IMR-90 (cell line): ENCODE results near the gene CIART. TPM values are rescaled to one million over a fixed set of nuclear protein-coding genes. Genes with fewer than 3 reads are reported as not detected.

Experiments used
- ATAC-seq: fragments of 200-7000 bp; cut with Tn5 transposase; 2 replicates; pipeline ENCODE4 v1.9.1; 2020; ENCODE audit warnings: low read depth, mild to moderate bottlenecking, moderate library complexity
- BruUV-seq: library from RNA; stranded (reverse); fragments of 400-500 nt; replicated peaks from 2 replicates; lab custom pipeline; 2021; lab: Mats Ljungman, UMichigan
- CTCF ChIA-PET: fragments of 300-600 bp; formaldehyde crosslinking; extraction: SDS; loops from one replicate; lab custom pipeline; 2021; ENCODE audit warnings: antibody characterized with exemption; lab: Yijun Ruan, JAX
- POLR2A ChIA-PET: fragments of 300-600 bp; sonication (Branson Sonifier 250); formaldehyde crosslinking; loops from one replicate; lab custom pipeline; 2022; ENCODE audit warnings: antibody characterized with exemption; ENCODE audit not compliant: unreplicated experiment; lab: Charles Lee
- DNase-seq: peaks from one replicate; pipeline ENCODE4 v3.0.0; 2013
- H2AFZ ChIP-seq: replicated peaks from 2 replicates; pipeline ENCODE3; 2013; ENCODE audit warnings: low read length, mild to moderate bottlenecking; ENCODE audit not compliant: poor library complexity
- H2AK5ac ChIP-seq: 2 replicates; pipeline ENCODE4 v1.6.1; 2013; ENCODE audit warnings: low read depth, low read length, inconsistent platforms
- H2AK9ac ChIP-seq: replicated peaks from 2 replicates; pipeline ENCODE3; 2013; ENCODE audit warnings: mild to moderate bottlenecking, low read depth, low read length, moderate library complexity; ENCODE audit not compliant: poor library complexity
- H2BK120ac ChIP-seq: 2 replicates; pipeline ENCODE4 v1.6.1; 2013; ENCODE audit warnings: low read depth, low read length, inconsistent platforms
- H2BK15ac ChIP-seq: 3 replicates; pipeline ENCODE4 v1.6.1; 2013; ENCODE audit warnings: low read depth, low read length, inconsistent platforms
- H2BK20ac ChIP-seq: 2 replicates; pipeline ENCODE4 v1.6.1; 2013; ENCODE audit warnings: low read depth, mild to moderate bottlenecking, inconsistent platforms, low read length, moderate library complexity
- H2BK5ac ChIP-seq: 2 replicates; pipeline ENCODE4 v1.6.1; 2013; ENCODE audit warnings: mild to moderate bottlenecking, low read depth, low read length, inconsistent platforms; ENCODE audit not compliant: poor library complexity, severe bottlenecking
- H3K14ac ChIP-seq: replicated peaks from 2 replicates; pipeline ENCODE4 v1.6.1; 2013; ENCODE audit warnings: low read depth, low read length, inconsistent platforms
- H3K18ac ChIP-seq: 2 replicates; pipeline ENCODE4 v1.6.1; 2013; ENCODE audit warnings: low read depth, low read length, control low read depth
- H3K23ac ChIP-seq: 2 replicates; pipeline ENCODE4 v1.6.1; 2013; ENCODE audit warnings: low read depth, low read length, inconsistent platforms
- H3K27ac ChIP-seq: 2 replicates; pipeline ENCODE4 v1.5.1; 2013; ENCODE audit warnings: mild to moderate bottlenecking, control low read depth, low read length; ENCODE audit not compliant: insufficient read depth
- H3K27me3 ChIP-seq: 2 replicates; pipeline ENCODE4 v1.6.1; 2013; ENCODE audit warnings: low read length; ENCODE audit not compliant: control insufficient read depth, insufficient read depth
- H3K36me3 ChIP-seq: 2 replicates; pipeline ENCODE4 v1.6.1; 2013; ENCODE audit warnings: low read length, mixed read lengths; ENCODE audit not compliant: control insufficient read depth, insufficient read depth
- H3K4ac ChIP-seq: 2 replicates; pipeline ENCODE4 v1.6.1; 2013; ENCODE audit warnings: low read depth, low read length, inconsistent platforms
- H3K4me1 ChIP-seq: 2 replicates; pipeline ENCODE4 v1.6.1; 2013; ENCODE audit warnings: low read length, mixed read lengths; ENCODE audit not compliant: control insufficient read depth, insufficient read depth
- H3K4me2 ChIP-seq: 2 replicates; pipeline ENCODE4 v1.6.1; 2013; ENCODE audit warnings: low read depth, mild to moderate bottlenecking, control low read depth, low read length, moderate library complexity
- H3K4me3 ChIP-seq: 2 replicates; pipeline ENCODE4 v1.5.1; 2013; ENCODE audit warnings: low read depth, mild to moderate bottlenecking, control low read depth, low read length, moderate library complexity; ENCODE audit not compliant: insufficient read depth
- H3K56ac ChIP-seq: 2 replicates; pipeline ENCODE4 v1.6.1; 2013; ENCODE audit warnings: low read length, inconsistent platforms; ENCODE audit not compliant: insufficient read depth; ENCODE audit errors: extremely low read depth
- H3K79me1 ChIP-seq, 2 experiments: 2 replicates each; pipeline ENCODE4 v1.6.1; 2013; ENCODE audit warnings: low read length in 2 of 2, inconsistent platforms in 1 of 2, low read depth in 1 of 2
- H3K9ac ChIP-seq: 2 replicates; pipeline ENCODE4 v1.6.1; 2013; ENCODE audit warnings: low read depth, low read length, control low read depth
- H3K9me1 ChIP-seq: 2 replicates; pipeline ENCODE4 v1.6.1; 2013; ENCODE audit warnings: low read length, inconsistent platforms; ENCODE audit not compliant: insufficient read depth
- H3K9me3 ChIP-seq: 2 replicates; pipeline ENCODE4 v1.6.1; 2013; ENCODE audit warnings: low read length; ENCODE audit not compliant: control insufficient read depth, insufficient read depth
- H4K20me1 ChIP-seq: 2 replicates; pipeline ENCODE4 v1.6.1; 2013; ENCODE audit warnings: low read length, inconsistent platforms; ENCODE audit not compliant: insufficient read depth
- H4K5ac ChIP-seq: 2 replicates; pipeline ENCODE4 v1.6.1; 2013; ENCODE audit warnings: mild to moderate bottlenecking, low read depth, low read length, control low read depth
- H4K8ac ChIP-seq, 2 experiments: 2 replicates each; pipeline ENCODE4 v1.6.1; 2013; ENCODE audit warnings: low read depth in 2 of 2, low read length in 2 of 2, control low read depth in 1 of 2, inconsistent platforms in 1 of 2
- H4K91ac ChIP-seq: 2 replicates; pipeline ENCODE4 v1.6.1; 2013; ENCODE audit warnings: low read depth, low read length, inconsistent platforms; ENCODE audit not compliant: insufficient read depth
- BHLHE40 ChIP-seq: fragments of 150-350 bp; IDR thresholded peaks from 2 replicates; pipeline ENCODE4 v1.6.1; 2016; ENCODE audit warnings: mild to moderate bottlenecking, low read depth, low read length
- CHD1 ChIP-seq: IDR thresholded peaks from 2 replicates; pipeline ENCODE4 v1.6.1; 2012; ENCODE audit warnings: low read depth, low read length, improper control_type of control experiment
- MAFK ChIP-seq: IDR thresholded peaks from 2 replicates; pipeline ENCODE4 v1.6.1; 2012; ENCODE audit warnings: low read depth, low read length, improper control_type of control experiment
- NFE2L2 ChIP-seq: fragments of 150-350 bp; IDR thresholded peaks from 2 replicates; pipeline ENCODE4 v1.6.1; 2016; ENCODE audit warnings: low read depth, mild to moderate bottlenecking, low read length
- WGBS, 2 experiments: methylation state at CpG; one replicate each; pipeline versions ENCODE4 v1.1.5 to v1.1.7; 2013; ENCODE audit warnings: missing lambda C conversion rate in 2 of 2; ENCODE audit not compliant: insufficient read length in 1 of 2; ENCODE audit errors: extremely low coverage in 2 of 2; 5-methylcytosine and 5-hydroxymethylcytosine counted together
- dilution Hi-C: fragments of 300-500 bp; cut with HindIII; formaldehyde crosslinking; loops from one replicate; pipeline ENCODE4 v1.14.3; 2018; ENCODE audit warnings: low sequenced_read_pairs; ENCODE audit not compliant: unreplicated experiment
- in situ Hi-C: fragments of 300-500 bp; cut with MboI; formaldehyde crosslinking; loops from 3 replicates; pipeline ENCODE4 v1.14.3; 2019; ENCODE audit warnings: low sequenced_read_pairs, inconsistent platforms, mixed read lengths
- intact Hi-C: fragments of 100-400 bp; cut with micrococcal nuclease; formaldehyde crosslinking; loops from 2 replicates; pipeline ENCODE4 v1.10.0; 2022
- polyA plus RNA-seq, 3 experiments: library from polyadenylated mRNA; depleted of rRNA; stranded (reverse); fragments of >200 nt; gene quantifications; 2 replicates each; pipeline ENCODE4 v1.2.3, GENCODE V29; 2012; ENCODE audit warnings: low replicate concordance in 1 of 3
- total RNA-seq: library from RNA; depleted of rRNA; stranded (reverse); fragments of >200 nt; gene quantifications from 2 replicates; pipeline ENCODE4 v1.2.3, GENCODE V29; 2012

CIART gene
- total and polyA plus RNA-seq, 2 of the 4 experiments (the other 2 are of a cell fraction) = 16.5 to 18.1 TPM

DNA sequence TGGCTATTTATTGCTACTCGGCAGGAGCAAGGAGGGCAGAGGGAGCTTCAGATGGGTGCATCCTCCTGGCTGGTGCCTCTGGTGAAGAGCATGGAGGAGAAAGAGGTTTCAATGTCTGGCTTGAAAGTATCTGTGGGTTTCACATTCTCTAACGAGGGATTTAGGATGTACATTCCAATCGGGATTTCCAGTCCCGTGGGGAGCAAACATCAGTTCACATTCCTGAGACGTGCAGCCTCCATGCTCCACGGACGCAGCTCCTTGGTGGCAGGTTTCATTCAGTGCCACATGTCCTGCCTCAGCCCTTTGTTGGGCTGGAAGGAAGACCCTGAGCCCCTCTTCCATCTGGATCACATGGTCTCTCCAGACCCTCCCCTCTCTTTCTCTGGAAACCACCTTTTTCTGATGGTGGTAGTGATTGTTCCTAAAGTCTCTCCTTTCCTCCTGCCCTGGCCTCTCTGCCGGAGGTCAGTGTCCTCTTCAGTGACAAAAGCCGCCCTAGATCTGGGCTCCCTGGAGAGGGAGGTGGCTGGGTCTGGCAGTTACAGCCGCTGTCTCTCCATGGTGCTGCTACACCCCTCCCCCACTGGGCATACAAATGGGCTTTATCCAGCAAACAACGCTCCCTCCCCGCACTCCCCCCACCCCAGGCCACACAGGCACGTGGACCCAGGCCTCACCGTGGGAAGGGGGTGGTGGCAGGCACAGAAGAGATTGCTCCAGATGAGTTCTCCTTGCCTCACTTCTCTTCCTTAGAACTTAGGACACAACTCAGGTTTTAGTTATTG, 25.6 kb upstream of the CIART start:
- in situ Hi-C loops = no loop called here
- H3K4ac ChIP-seq = peak overlapping the region; percentile 79
- BruUV-seq = no TSS peak
- H3K14ac ChIP-seq = peak overlapping the region; percentile 72
- peaks cover 3% of the 10 kb centered on the region; the same call in 1 of the 2 replicates for H3K9me1 ChIP-seq
- dilution Hi-C loops = no loop called here
- no peaks in the 10 kb centered on the region for H4K20me1 ChIP-seq
- ChIA-PET POLR2A (interaction anchor here (1.0 to 1.2 kb wide), 2 partner anchors 16 to 260 kb away, joined by 5 to 6 read pairs; partner anchors contain the start of genes C1orf54 and FALEC), CTCF (interaction anchor here (0.5 to 2.2 kb wide), 11 partner anchors 12 to 314 kb away, joined by 3 to 31 read pairs (median 4); partner anchors contain the start of genes C1orf54, CIART and RPRD2)
- H2AFZ ChIP-seq = peak overlapping the region; percentile 83
- H2BK5ac ChIP-seq = no peak overlapping the region
- no peak overlapping the region for H3K4me3 ChIP-seq
- H3K23ac ChIP-seq = peak overlapping the region; percentile 60
- H3K9ac ChIP-seq = peak overlapping the region; percentile 31; the same call in 1 of the 2 replicates
- no peak overlapping the region for H3K27ac ChIP-seq
- no peaks in the 10 kb centered on the region for H3K36me3 ChIP-seq
- H2AK9ac ChIP-seq = peak overlapping the region; percentile 38
- H3K9me3 ChIP-seq = no peaks in the 10 kb centered on the region
- H2AK5ac ChIP-seq = no peak overlapping the region
- peak overlapping the region; percentile 64 for H3K4me2 ChIP-seq
- WGBS, 2 experiments = 5% methylated on average over 4 of the region's 14 CpGs; no CpG with 5 or more reads in 1 of the 2 experiments
- peak overlapping the region; percentile 57 for H2BK120ac ChIP-seq
- no peaks in the 10 kb centered on the region for H3K79me1 ChIP-seq
- H4K91ac ChIP-seq = no peak overlapping the region
- H3K27me3 ChIP-seq = no peaks in the 10 kb centered on the region
- intact Hi-C loops = loop anchor here (1.0 to 5.0 kb wide), 2 partner anchors 25 to 306 kb away; no protein-coding TSS in a partner anchor
- no peak overlapping the region for H3K56ac ChIP-seq
- H2BK15ac ChIP-seq = no peak overlapping the region; the same call in 2 of the 3 replicates
- ATAC-seq (peak; percentile 19), DNase-seq (no peak)
- peak overlapping the region in 1 of 2 experiments; percentile 84; a peak in 2 of 4 replicates for H4K8ac ChIP-seq
- TF ChIP-seq MAFK (no peak), NFE2L2 (no peak), BHLHE40 (no peak), CHD1 (no peak)
- H4K5ac ChIP-seq = peak overlapping the region; percentile 21; the same call in 1 of the 2 replicates
- peak overlapping the region; percentile 41; the same call in 1 of the 2 replicates for H2BK20ac ChIP-seq
- no peak overlapping the region for H3K18ac ChIP-seq
- peaks cover 24% of the 10 kb centered on the region for H3K4me1 ChIP-seq
